SJSA1 (cell line): ENCODE data around the gene RING1. TPM values are rescaled to one million over a fixed set of nuclear protein-coding genes. Genes with fewer than 3 reads are reported as not detected.

Experiments used
- DNase-seq, 2 experiments: peaks; one replicate each; pipeline ENCODE4 v3.0.0-alpha.2; 2015 to 2020; ENCODE audit warnings: low spot score in 2 of 2, low read depth in 1 of 2
- H3K27ac ChIP-seq: fragments of 250-450 bp; sonication (Bioruptor Pico); 2 replicates; pipeline ENCODE4 v1.5.1; 2020; ENCODE audit warnings: mild to moderate bottlenecking, moderate library complexity
- H3K27me3 ChIP-seq: fragments of 250-450 bp; sonication (Bioruptor Pico); replicated peaks from 2 replicates; pipeline ENCODE4 v1.5.1; 2020; ENCODE audit warnings: mild to moderate bottlenecking, moderate library complexity
- H3K36me3 ChIP-seq: fragments of 250-450 bp; sonication (Bioruptor Pico); 2 replicates; pipeline ENCODE4 v1.5.1; 2020; ENCODE audit warnings: mild to moderate bottlenecking
- H3K4me1 ChIP-seq: fragments of 250-450 bp; sonication (Bioruptor Pico); replicated peaks from 2 replicates; pipeline ENCODE4 v1.6.1; 2021; ENCODE audit warnings: mild to moderate bottlenecking
- H3K4me3 ChIP-seq: fragments of 250-450 bp; sonication (Bioruptor Pico); 2 replicates; pipeline ENCODE4 v1.5.1; 2020; ENCODE audit warnings: mild to moderate bottlenecking
- H3K9me3 ChIP-seq: fragments of 250-450 bp; sonication (Bioruptor Pico); replicated peaks from 2 replicates; pipeline ENCODE4 v1.5.1; 2020; ENCODE audit warnings: mild to moderate bottlenecking
- total RNA-seq: library from RNA; depleted of rRNA; stranded (reverse); fragments of >200 nt; shearing (Covaris generic); gene quantifications from 2 replicates; pipeline ENCODE4 v1.2.3, GENCODE V29; 2014

The RING1 gene
- total RNA-seq, 1 experiment from 2014 or later = 32.5 TPM

DNA sequence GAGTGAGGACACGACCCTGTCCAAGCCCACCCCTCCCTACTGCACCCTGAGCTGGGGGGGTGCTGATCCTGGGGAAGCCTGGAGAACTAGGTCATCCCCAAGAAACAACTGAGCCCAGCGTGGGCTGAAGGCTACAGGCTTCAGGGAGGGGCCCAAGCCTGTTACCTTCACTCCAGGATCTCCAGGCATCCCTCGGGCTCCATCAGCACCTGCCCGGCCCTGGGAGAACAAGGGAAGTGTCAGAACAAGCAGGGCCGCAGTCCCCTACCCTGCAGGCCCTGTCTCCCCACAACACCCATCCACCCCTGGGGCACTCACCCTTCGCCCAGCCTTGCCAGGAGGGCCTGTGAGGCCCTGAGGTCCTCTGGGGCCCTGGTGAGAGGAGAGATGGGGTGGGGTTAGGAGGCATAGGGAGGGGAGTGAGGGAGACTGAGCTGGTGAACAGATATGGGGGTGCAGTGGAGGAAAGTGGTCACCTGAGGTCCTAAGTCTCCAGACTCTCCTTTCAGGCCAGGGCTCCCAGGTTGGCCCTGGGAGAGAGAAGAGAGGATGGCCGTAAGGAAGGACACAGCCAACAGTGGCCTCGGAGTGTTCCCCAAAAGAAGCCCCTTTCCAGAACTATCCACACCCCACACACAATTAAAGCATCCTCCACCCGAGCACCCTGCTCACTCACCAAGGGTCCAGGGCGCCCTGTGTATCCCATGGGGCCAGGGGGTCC is 29.4 kb upstream of the RING1 start:
- no peak for DNase-seq
- Histone ChIP-seq H3K36me3 (no peaks in the 10 kb centered on the region), H3K4me3 (no peak overlapping the region)

DNA sequence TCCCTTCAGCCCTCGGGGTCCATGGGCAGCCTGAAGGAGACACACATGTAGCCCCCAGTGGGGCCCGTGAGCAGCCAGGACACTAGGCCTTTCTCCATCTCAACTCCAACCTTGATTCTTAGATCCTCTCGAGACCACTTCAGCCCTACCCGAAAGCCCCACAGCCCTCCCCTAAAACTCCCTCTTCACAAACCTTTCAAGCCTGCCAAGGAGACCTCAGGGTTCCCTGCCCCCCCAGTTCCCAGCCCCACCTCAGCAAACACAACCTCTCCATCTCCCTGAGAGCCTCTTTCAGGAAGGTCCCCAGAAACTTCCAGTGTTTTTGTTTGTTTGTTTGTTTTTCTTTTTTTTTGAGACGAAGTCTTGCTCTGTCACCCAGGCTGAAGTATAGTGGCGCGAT is 27.2 kb upstream of the RING1 start:
- Histone ChIP-seq H3K9me3 (no peaks in the 10 kb centered on the region), H3K27me3 (no peaks in the 10 kb centered on the region), H3K27ac (no peak overlapping the region), H3K36me3 (no peaks in the 10 kb centered on the region), H3K4me3 (no peak overlapping the region), H3K4me1 (no peaks in the 10 kb centered on the region)
- DNase-seq = no peak

More for the DNA sequence above, 29.4 kb upstream of the RING1 start:
- no peaks in the 10 kb centered on the region for H3K27me3 ChIP-seq
- H3K9me3 ChIP-seq = no peaks in the 10 kb centered on the region
- no peaks in the 10 kb centered on the region for H3K4me1 ChIP-seq
- no peak overlapping the region for H3K27ac ChIP-seq

DNA sequence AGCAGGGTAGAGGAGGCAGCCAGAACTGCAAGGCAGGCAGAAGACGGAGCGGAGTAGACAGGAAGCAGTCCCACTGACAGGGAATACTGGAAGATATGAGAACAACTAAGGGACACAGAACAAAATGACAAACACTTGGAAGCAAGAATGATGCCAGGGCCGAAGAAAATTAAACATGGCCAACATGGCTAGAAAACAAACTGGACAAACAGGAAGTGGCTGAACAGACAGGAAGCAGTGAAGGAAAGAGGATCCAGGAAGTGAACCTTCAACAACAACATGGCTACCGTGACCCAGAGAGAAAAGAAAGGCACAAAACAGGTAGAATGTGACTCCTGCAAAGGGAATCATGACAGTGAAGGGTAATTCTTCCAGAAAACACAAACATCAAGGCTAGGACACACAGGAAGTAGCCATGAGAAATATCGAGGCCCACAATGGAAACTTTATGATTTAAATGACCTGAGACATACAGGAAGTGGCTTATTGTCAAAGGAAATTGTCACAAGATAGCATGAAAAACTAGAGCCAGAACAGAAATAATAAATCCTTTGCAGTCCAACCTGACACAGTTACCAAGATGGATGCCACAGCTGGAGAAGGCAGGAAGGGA is 25.1 kb upstream of the RING1 start:
- H3K9me3 ChIP-seq = no peaks in the 10 kb centered on the region
- no peak overlapping the region for H3K27ac ChIP-seq
- no peaks in the 10 kb centered on the region for H3K27me3 ChIP-seq
- no peak overlapping the region for H3K4me3 ChIP-seq
- DNase-seq = no peak
- no peaks in the 10 kb centered on the region for H3K36me3 ChIP-seq
- H3K4me1 ChIP-seq = no peaks in the 10 kb centered on the region

DNA sequence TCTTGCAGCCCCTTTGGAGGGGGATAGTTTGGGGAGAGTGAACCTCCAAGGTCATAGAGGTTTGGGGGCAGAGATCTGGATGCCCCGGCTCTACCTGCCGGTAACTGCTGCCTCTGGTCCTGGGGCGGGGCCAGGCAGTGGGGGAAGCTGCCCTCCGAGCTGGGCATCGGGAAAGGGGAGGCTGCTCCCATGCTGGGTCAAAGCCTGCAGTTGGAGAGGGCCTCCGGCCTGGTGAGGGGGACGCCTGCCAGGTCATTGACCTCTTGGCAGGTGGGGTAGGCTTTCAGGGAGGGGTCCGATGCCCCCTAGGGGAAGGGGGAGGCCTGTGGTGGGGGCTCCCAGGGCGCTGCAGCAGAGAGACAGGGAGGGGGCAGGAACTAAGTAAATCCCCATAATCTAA is 23.1 kb upstream of the RING1 start:
- Histone ChIP-seq H3K27ac (no peak overlapping the region), H3K36me3 (no peaks in the 10 kb centered on the region), H3K9me3 (no peaks in the 10 kb centered on the region), H3K27me3 (no peaks in the 10 kb centered on the region), H3K4me3 (no peak overlapping the region), H3K4me1 (no peaks in the 10 kb centered on the region)
- no peak for DNase-seq

DNA sequence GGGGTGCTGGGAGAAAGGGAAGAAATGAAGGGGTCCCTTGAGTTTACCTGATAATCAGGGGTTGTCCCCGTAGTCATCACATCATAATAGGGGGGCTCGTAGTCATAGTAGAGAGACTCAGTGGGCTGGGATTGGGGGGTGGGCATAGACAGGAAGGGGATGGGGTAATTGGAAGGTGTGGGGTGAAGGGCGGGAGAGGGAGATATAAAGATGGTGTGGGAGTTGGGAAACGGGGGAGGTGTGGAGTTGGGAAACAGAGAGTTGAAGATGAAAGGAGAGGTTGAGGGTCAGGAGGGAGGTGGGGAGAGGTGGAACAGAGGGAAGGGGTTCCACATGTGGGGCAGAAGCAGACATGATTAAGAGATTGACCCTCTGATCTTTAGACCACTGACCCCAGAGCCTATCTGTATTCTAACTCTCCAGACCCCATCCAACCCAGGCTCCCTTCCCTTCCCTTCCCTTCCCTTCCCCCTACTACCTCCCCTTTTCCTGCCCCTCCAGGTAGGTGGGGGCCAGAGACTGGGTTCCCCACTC is 22.6 kb upstream of the RING1 start:
- H3K9me3 ChIP-seq = no peaks in the 10 kb centered on the region
- DNase-seq = no peak

DNA sequence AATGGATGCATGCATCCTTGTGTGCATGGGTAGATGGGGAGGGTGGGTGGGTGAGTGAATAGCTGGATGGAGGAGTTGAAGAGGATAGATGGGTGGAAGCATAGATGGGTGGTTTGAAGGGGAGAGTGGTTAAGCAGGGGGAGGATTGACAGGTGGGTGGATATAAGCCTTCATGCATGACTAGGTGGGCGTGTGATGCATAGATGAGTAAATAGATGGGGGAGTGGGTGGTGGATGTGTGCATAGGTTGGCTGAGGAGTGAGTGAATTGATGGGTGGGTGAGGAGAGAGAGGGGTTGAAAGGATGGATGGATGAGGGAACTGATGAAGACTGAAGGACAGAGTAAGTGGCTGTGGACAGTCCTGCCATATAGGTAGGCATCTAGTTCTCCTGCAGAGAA is 20.5 kb upstream of the RING1 start:
- H3K36me3 ChIP-seq = no peaks in the 10 kb centered on the region
- H3K27me3 ChIP-seq = peaks cover 16% of the 10 kb centered on the region
- DNase-seq = no peak
- no peaks in the 10 kb centered on the region for H3K9me3 ChIP-seq
- H3K4me1 ChIP-seq = no peaks in the 10 kb centered on the region
- H3K27ac ChIP-seq = no peak overlapping the region
- no peak overlapping the region for H3K4me3 ChIP-seq

More for the DNA sequence above, 22.6 kb upstream of the RING1 start:
- H3K36me3 ChIP-seq = no peaks in the 10 kb centered on the region
- H3K27me3 ChIP-seq = 0 out of 2 replicates have a peak, but pooled peaks cover under 1% of the 10 kb centered on the region
- H3K4me1 ChIP-seq = no peaks in the 10 kb centered on the region
- no peak overlapping the region for H3K4me3 ChIP-seq
- no peak overlapping the region for H3K27ac ChIP-seq

DNA sequence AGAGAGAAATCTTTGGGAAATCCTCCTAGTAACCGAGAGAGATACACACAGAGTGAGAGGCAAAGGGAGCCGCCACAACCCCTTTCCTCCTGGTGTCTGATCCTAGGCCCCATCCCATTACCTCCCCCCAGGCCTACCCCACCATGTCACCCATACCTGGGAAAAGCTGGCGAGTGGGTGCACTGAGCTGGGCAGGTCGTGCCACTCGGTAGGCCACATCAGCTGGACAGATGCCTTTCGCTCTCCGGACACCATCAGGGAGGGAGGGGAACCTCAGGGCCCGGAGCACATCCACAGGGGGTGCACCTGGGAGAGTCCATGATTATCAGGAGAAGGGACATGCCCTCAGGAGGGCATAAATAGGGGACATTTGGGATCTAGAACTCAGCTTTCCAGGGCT is 19.1 kb upstream of the RING1 start:
- Histone ChIP-seq H3K9me3 (no peaks in the 10 kb centered on the region), H3K36me3 (peaks cover 4% of the 10 kb centered on the region), H3K27ac (no peak overlapping the region), H3K4me3 (no peak overlapping the region), H3K27me3 (peaks cover 17% of the 10 kb centered on the region), H3K4me1 (no peaks in the 10 kb centered on the region)
- no peak for DNase-seq

DNA sequence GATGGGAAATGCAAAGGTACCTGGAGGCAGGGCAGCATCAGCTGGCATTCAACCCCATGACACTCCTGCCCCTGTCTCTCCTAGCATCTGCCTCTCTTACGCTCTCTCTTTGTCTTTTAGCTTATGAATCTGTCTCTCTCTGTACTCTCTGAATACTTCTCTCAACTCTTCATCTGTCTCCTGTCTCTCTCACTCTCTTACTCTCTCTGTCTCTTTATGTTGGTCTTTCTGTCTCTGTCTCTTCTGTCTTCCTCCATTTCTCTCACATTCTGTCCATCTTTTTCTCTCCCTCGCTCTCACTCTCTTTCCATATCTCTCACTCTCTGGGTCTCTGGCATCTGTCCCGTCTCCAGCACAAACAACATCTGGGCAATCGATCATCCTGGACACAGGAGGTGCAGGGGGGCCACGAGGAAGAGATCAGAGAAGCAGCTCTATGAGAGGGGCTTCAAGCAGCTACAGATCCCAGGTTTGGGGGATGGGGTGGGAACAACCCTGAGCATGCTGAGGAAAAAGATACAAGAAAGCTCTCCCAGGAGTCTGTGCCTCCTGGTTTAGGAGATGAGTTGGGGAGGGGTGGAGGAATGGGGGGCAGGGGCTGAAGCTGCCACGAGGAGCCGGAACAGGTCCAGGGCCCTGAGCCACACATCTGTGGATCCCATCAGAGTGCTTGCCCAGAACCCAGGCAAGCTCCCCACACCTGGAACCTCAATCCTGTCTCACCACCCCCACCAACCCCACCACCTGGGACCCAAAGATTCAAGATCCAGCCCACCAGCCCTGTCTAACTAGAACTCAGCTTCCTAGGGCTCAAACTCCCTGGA is 18.5 kb upstream of the RING1 start:
- Histone ChIP-seq H3K27ac (no peak overlapping the region), H3K36me3 (peaks cover 9% of the 10 kb centered on the region), H3K4me3 (no peak overlapping the region), H3K9me3 (no peaks in the 10 kb centered on the region), H3K27me3 (peaks cover 17% of the 10 kb centered on the region), H3K4me1 (no peaks in the 10 kb centered on the region)
- no peak for DNase-seq

DNA sequence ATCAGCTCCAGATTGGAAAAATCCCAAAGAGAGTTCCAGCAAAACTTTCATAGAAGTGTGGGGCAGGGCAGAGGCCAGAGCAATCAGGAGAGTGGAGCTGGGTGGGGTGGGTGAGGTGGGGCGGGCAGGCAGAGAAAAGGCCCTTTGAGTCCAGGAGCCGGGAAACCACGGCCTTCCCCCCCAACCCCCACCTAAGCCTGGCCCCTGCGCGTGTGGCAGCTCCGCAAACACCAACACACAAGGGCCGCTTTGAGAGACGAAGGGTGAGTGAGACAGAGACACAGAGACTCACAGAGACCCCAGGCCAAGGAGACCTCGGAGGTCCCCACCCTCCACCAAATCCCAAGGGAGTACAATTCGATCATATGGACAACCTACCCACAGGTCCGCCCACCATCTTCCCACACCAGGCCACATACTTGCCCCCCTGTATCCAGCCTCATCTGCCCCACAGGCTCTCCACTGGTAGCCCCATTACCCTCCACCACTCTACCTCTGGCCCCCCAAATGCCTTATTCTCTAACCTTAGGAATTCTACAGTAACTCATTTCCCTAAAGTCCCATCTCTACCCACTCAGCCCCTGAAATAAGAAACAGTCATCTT is 17.7 kb upstream of the RING1 start:
- Histone ChIP-seq H3K27me3 (peaks cover 17% of the 10 kb centered on the region), H3K4me3 (no peak overlapping the region), H3K9me3 (no peaks in the 10 kb centered on the region), H3K27ac (no peak overlapping the region), H3K36me3 (peaks cover 17% of the 10 kb centered on the region), H3K4me1 (no peaks in the 10 kb centered on the region)
- no peak for DNase-seq

DNA sequence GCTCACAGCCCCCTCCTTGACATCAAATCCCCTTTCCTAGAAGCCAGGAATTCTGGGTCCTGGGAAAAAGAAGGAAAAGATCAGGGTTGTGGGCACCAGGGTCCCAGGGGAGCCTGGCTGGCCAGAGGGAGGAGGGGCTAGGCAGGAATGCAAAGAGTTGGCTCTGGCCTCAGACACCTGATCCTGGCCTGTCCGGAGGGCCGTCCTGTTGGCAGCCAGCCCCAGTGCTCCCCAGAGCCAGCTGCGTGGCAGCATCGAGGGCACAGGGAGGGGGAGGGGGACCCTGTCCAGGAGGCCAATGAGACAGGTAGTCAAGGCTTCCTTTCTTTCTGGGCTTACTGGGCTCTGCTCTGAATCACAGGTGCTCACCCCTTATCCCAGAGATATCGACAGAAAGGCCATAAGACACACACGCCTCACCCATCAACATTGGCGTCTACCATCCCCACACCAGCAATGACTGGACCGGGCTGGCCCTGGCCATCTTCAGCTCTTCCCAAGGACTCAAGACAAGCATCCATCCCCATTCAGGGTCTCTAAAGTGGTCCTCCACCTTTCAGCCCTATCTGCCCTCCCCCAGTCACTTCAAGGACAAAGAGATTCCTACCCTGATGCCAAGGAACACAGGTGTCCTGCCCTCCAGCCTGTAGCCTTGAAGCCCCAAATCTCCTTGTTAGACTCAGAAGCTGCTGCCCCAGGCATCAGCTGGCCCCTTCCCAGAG is 16.8 kb upstream of the RING1 start:
- Histone ChIP-seq H3K27ac (no peak overlapping the region), H3K36me3 (peaks cover 26% of the 10 kb centered on the region), H3K27me3 (peaks cover 17% of the 10 kb centered on the region), H3K9me3 (no peaks in the 10 kb centered on the region), H3K4me3 (no peak overlapping the region), H3K4me1 (no peaks in the 10 kb centered on the region)
- no peak for DNase-seq

DNA sequence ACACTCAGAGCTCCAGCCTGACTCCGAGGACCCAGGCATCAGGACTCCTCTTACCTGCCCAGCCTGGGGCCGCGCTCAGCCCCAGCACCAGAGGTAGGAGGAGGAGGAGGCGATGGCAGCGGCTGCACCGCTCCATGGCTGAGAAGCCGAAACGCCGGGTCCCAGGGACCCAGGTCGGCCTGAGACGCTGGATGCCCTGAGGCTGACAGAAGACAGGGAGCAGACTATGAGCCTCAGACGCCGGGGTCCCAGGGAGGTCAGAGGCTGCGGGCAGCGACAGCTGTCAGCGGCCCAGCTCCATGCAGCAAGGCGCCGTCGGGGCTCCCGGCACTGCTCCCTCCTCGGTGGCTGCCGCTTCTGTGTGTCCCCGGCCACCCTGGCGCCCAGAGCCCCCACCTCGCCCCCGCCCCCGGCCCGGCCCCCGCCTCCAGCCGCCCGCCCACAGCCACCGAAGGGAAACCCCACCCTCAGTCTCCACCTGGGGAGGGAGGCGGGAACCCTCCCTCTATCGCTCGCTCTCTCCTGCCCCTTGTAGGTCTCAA is 16.1 kb upstream of the RING1 start, which contains the start of gene COL11A2:
COL11A2 (minus strand) TSS at position 363 of the 542 bp plus-strand sequence; CDS start at position 136, 227 bp downstream.
- no peak for DNase-seq
- Histone ChIP-seq H3K27me3 (peaks cover 17% of the 10 kb centered on the region), H3K4me3 (no peak within 1 kb of the TSS), H3K36me3 (peaks cover 32% of the 10 kb centered on the region), H3K27ac (no peak within 1 kb of the TSS), H3K4me1 (no peaks in the 10 kb centered on the region), H3K9me3 (no peaks in the 10 kb centered on the region)

DNA sequence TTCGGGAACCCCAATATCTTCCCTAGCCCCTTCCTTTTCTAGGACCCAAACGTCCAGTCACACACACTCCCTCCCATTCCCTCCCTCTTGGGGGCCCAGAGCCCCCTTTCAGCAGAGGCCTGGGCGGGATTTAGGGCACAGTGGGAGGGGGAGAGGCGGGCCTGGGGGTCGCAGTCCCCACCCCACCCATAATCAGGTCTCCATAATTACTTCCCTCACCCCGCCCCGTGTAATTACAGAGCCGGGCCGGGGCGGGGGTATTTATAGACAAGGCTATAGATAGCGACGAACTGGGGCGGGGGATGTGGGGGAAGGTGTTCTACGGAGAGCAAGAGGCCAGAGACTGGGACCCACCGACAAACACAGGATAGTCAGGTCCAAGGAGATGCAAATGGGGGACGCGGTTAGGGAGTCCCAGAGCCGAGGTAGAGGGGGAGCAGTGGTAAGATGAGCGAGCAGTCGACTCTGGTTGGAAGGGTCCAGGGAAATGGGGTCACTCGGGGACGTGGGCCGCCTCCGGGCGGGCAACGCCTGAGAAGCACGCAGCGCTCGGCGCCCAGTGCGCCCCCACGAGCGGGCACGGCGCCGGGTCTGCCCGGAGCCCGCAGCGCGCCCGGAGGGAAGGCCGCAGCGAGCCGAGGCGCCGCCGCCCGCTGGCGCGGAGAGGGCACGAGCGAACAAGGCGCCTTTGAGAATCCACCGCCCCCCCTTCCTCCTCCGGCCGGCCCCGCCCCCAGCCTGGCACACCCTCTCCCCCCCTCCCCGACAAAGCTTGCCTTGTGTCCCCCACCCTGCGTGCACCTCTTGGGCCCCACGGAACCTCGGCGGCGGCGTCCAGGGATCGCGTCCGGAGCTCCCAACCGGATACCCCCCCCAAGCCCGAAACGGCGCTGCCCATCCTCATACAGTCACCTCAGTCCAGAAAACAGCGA is 15.4 kb upstream of the RING1 start:
- H3K27ac ChIP-seq = no peak overlapping the region
- H3K9me3 ChIP-seq = no peaks in the 10 kb centered on the region
- H3K4me1 ChIP-seq = 0 out of 2 replicates have a peak, but pooled peaks cover 4% of the 10 kb centered on the region
- no peak for DNase-seq
- H3K4me3 ChIP-seq = no peak overlapping the region
- peaks cover 38% of the 10 kb centered on the region for H3K36me3 ChIP-seq
- H3K27me3 ChIP-seq = peaks cover 17% of the 10 kb centered on the region
